NCI-H1417 treated with DMSO at 0.1 percent for 48 hours (cell line): ENCODE data around the gene FYCO1.
A peak's percentile ranks its signal among the peaks of the same experiment; 100 is the strongest.
"Not testable (repeated sequence)": the region's sequence is repeated elsewhere in the genome, so short reads cannot be mapped to it uniquely, and the experiment has no call there.

Source experiments
- DNase-seq: peaks from one replicate; lab custom pipeline; 2025; lab: John Stamatoyannopoulos, UW

Gene FYCO1

GRCh38 chr3:46010519-46011113, 15.0 kb upstream of the FYCO1 start:
- no peak for DNase-seq

- DNase-seq = no peak
Measured at GRCh38 chr3:46008058-46008457, 12.4 kb upstream of the FYCO1 start.

GRCh38 chr3:46007280-46007679, 11.7 kb upstream of the FYCO1 start:
- no peak for DNase-seq

GRCh38 chr3:46006238-46007032, 10.8 kb upstream of the FYCO1 start:
- no peak for DNase-seq

- DNase-seq = not testable (repeated sequence)
Measured at GRCh38 chr3:46003706-46004105, 8.1 kb upstream of the FYCO1 start.

- no peak for DNase-seq
Measured at GRCh38 chr3:46001178-46001577, 5.6 kb upstream of the FYCO1 start.

GRCh38 chr3:45997942-45998341, 2.3 kb upstream of the FYCO1 start:
- no peak for DNase-seq

- DNase-seq = not testable (repeated sequence)
Measured at GRCh38 chr3:45997499-45997898, 1.9 kb upstream of the FYCO1 start.

- peak; percentile 31 for DNase-seq
Measured at GRCh38 chr3:45994419-45995235, 997 bp downstream of the FYCO1 start.

GRCh38 chr3:45993421-45994027, 2.1 kb downstream of the FYCO1 start:
- no peak for DNase-seq

- DNase-seq = no peak
Measured at GRCh38 chr3:45992821-45993221, 2.8 kb downstream of the FYCO1 start.

- no peak for DNase-seq
Measured at GRCh38 chr3:45992133-45992729, 3.4 kb downstream of the FYCO1 start.

GRCh38 chr3:45991341-45991740, 4.3 kb downstream of the FYCO1 start:
- no peak for DNase-seq

- DNase-seq = no peak
Measured at GRCh38 chr3:45990181-45990580, 5.4 kb downstream of the FYCO1 start.

GRCh38 chr3:45988804-45989203, 6.8 kb downstream of the FYCO1 start:
- no peak for DNase-seq

GRCh38 chr3:45988362-45988761, 7.3 kb downstream of the FYCO1 start:
- no peak for DNase-seq

GRCh38 chr3:45987368-45988291, 8.0 kb downstream of the FYCO1 start:
- DNase-seq = no peak

GRCh38 chr3:45986303-45986982, 9.2 kb downstream of the FYCO1 start:
- no peak for DNase-seq

- DNase-seq = no peak
Measured at GRCh38 chr3:45985532-45986302, 9.9 kb downstream of the FYCO1 start.
